ENCODE data around the gene FAM53C.

DNA sequence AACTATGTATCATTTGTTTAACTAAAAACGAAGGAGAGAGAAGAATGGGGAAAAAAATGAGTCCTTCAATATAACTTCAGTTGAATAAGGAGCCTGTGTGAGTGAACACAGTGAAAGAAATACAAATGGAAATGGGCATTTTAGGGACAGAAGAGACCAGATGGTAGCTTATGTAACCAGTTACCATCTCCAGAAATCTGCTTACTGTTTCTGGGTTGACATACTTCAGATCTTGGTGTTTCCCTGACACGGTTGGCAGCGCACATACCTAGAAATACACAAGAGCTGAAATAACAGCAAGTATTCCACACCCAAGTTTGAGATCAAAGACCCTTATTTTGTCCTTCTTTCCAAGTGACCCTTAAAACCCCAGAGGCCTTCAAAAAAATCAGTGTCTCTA is 48.8 kb upstream of the FAM53C start:
- TF ChIP-seq CTCF (IDR thresholded peaks at IDR 0.05) = no peak
- no peak for TF ChIP-seq EP300 (IDR thresholded peaks at IDR 0.05; ENCODE audit: low read depth)
- no peak for TF ChIP-seq POLR2AphosphoS5 (IDR thresholded peaks at IDR 0.05)
- no peak for TF ChIP-seq POLR2A (IDR thresholded peaks at IDR 0.05)

All from transverse colon (tissue), 4 donors.